Psoas muscle (tissue), 8 donors: Measurements from ENCODE around the gene ATP8A1. TPM values are rescaled to one million over a fixed set of nuclear protein-coding genes. Genes with fewer than 3 reads are reported as not detected.

ENCODE experiments used
- ATAC-seq, 4 donors: fragments of 200-7000 bp; cut with Tn5 transposase; one replicate each; pipeline ENCODE4 v1.9.1; 2020; ENCODE audit warnings: moderate library complexity in 3 of 4, mild to moderate bottlenecking in 2 of 4
- DNase-seq, 2 donors: peaks; one replicate each; pipeline ENCODE4 v3.0.0-alpha.2; 2020
- H3K27ac ChIP-seq: fragments of 200-600 bp; one replicate; pipeline ENCODE4 v1.8.0; 2022
- H3K27me3 ChIP-seq, 3 donors: fragments of 200-600 bp in 1 of 3; one replicate each; pipeline versions ENCODE4 v1.6.1 to v1.8.0; 2013 to 2022; ENCODE audit warnings: low read length in 2 of 3, mild to moderate bottlenecking in 2 of 3, moderate library complexity in 1 of 3; ENCODE audit not compliant: insufficient read depth in 3 of 3
- H3K36me3 ChIP-seq, 2 donors: fragments of 200-600 bp in 1 of 2; one replicate each; pipeline versions ENCODE4 v1.6.1 to v1.8.0; 2013 to 2022; ENCODE audit warnings: low read depth in 1 of 2, mild to moderate bottlenecking in 1 of 2, moderate library complexity in 1 of 2; ENCODE audit not compliant: insufficient read depth in 1 of 2
- H3K4me1 ChIP-seq: fragments of 200-600 bp; one replicate; pipeline ENCODE4 v1.8.0; 2022
- H3K4me3 ChIP-seq: fragments of 200-600 bp; one replicate; pipeline ENCODE4 v1.8.0; 2022; ENCODE audit warnings: mild to moderate bottlenecking
- H3K9me3 ChIP-seq: fragments of 200-600 bp; one replicate; pipeline ENCODE4 v1.8.0; 2022
- WGBS, 3 donors: extraction: QIAGEN DNeasy Blood & Tissue Kit; methylation state at CpG; one replicate each; pipeline versions ENCODE4 v1.1.6 to v1.1.7; 2013; 5-methylcytosine and 5-hydroxymethylcytosine counted together
- intact Hi-C, 2 donors: fragments of 100-400 bp; cut with DNase I; formaldehyde crosslinking; loops; one replicate each; pipeline versions ENCODE4 v1.11.0 to v1.14.2; 2022
- polyA plus RNA-seq, 3 donors: library from polyadenylated mRNA; stranded (reverse); fragments of 200-250 nt; gene quantifications; one replicate each; pipeline ENCODE4 v1.2.3, GENCODE V29; 2013
- total RNA-seq, 4 donors: library from RNA; stranded (reverse); fragmentation: NEBNext Ultra II Directional in 2 of 4; extraction: Animal tissue kit (Norgen Biotek cat#: 25700) in 2 of 4; gene quantifications; one replicate each; pipeline versions ENCODE4 v1.2.1 to v1.2.4, GENCODE V29; 2021 to 2023
- TF ChIP-seq, protein P1 (sequence below): fragments of 200-600 bp; IDR thresholded peaks from one replicate; pipeline ENCODE4 v1.8.0; 2022; ENCODE audit warnings: antibody characterized with exemption
- donor health status: healthy with polysubstance abuse.
- donor health status: DM: no; HTN: no; CAD: no; lungs with moderate emphysema.
- donor health status: Bipolar disorder and iron deficiency.
- donor health status: healthy.
- donor health status: DM: yes; HTN: yes; CAD: no.
- donor health status: DM: no; HTN: no; CAD: no.
- donor health status: DM: no; HTN: no; CAD: no.
- donor health status: DM: yes; HTN: yes; CAD: no.

ATP8A1 gene
- total and polyA plus RNA-seq, 7 donors: 2.2 to 26.5 (median 14.7) TPM

DNA sequence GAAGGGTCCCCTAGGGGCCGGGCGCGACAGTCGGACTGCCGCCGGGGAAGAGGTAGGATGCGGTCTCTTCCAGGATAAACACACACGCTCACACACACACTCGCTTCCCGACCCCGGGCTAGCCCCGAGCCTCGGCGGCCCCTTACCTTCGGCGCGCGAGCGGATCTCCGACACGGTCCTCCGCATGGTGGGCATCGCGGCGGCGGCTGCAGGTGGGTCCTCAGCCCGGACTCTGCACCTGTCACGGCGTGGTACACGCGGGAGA, 294 bp downstream of the ATP8A1 start:
- ATAC-seq (no peak), DNase-seq (no peak)
- intact Hi-C loops: loop anchor here in 1 of 2 donors (5.0 kb wide), 2 partner anchors 44 to 84 kb away; no protein-coding TSS in a partner anchor
- TF ChIP-seq, protein P1, sequence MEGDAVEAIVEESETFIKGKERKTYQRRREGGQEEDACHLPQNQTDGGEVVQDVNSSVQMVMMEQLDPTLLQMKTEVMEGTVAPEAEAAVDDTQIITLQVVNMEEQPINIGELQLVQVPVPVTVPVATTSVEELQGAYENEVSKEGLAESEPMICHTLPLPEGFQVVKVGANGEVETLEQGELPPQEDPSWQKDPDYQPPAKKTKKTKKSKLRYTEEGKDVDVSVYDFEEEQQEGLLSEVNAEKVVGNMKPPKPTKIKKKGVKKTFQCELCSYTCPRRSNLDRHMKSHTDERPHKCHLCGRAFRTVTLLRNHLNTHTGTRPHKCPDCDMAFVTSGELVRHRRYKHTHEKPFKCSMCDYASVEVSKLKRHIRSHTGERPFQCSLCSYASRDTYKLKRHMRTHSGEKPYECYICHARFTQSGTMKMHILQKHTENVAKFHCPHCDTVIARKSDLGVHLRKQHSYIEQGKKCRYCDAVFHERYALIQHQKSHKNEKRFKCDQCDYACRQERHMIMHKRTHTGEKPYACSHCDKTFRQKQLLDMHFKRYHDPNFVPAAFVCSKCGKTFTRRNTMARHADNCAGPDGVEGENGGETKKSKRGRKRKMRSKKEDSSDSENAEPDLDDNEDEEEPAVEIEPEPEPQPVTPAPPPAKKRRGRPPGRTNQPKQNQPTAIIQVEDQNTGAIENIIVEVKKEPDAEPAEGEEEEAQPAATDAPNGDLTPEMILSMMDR: no peak
- Histone ChIP-seq H3K4me1 (peaks cover 46% of the 10 kb centered on the region), H3K36me3 (no peaks in the 10 kb centered on the region), H3K27me3 (no peaks in the 10 kb centered on the region), H3K4me3 (peak overlapping the region; percentile 88), H3K9me3 (no peaks in the 10 kb centered on the region), H3K27ac (peak overlapping the region; percentile 91)
- 0 to 1% (median 0%) methylated on average over 16 to 31 of the region's 31 CpGs for WGBS, 3 donors

DNA sequence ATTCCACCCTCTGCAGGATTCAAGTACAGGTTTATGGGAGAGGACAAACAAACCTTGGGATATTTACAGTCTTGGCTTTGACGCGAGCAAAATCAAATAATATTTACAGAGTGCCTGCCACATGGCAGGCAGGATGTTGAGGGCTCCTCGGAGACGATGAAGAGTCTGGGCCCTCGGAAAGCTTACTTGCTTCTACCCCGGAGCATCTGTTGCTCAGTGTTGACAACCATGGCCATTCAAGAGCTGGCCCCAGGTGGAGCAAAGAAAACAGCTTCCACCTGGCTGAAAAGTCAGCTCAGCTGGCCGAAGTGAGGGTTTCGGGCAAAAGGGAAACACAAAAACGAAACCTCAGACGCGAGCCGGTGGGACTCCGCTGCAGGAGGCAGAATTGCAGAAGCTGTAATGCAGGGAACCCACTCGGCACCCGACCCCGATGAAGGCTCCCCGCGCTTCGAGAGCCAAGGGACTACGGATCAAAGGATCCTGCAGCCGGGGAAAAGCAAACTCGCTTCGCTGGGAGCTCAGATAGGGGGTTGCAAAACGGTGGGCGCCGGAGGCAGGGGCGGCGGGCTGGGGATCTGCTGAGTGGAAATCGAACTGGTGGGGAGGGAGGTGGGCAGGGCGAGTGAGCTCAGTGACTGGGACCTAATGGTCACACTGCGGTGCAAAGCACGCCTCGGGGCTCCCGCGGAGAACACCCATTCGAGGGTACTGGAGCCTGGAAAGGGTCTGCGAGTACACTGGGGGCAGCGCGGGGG, 805 bp downstream of the ATP8A1 start:
- ATAC-seq: peak; percentile 6 to 25 (median 15)
- peak; percentile 36 to 64 for DNase-seq
- intact Hi-C loops: loop anchor here in 1 of 2 donors (5.0 kb wide), 2 partner anchors 44 to 84 kb away; no protein-coding TSS in a partner anchor
- Histone ChIP-seq H3K4me3 (peak overlapping the region; percentile 88), H3K36me3 (no peaks in the 10 kb centered on the region), H3K4me1 (peaks cover 46% of the 10 kb centered on the region), H3K27ac (peak overlapping the region; percentile 91), H3K27me3 (no peaks in the 10 kb centered on the region), H3K9me3 (no peaks in the 10 kb centered on the region)
- 0 to 1% (median 1%) methylated on average over 33 to 39 of the region's 39 CpGs for WGBS, 3 donors
- TF ChIP-seq, protein P1: no peak

DNA sequence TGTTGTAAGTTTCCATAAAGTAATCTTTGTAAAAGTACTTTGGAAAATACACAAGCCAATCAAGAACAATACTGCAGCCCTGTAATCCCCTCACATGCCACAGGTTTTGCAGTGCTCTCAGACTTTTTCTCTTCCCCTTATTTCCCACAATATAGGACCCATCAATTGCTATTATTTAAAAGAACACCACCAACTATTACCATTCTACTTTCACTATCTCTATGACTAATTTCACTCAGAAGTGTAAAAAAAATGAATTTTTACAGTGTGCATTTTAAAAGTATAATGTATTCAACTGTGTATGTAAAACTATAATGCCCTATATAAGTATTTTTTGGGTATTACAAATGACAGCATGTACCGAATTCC, 1.7 kb downstream of the ATP8A1 start:
- H3K4me3 ChIP-seq: peak overlapping the region; percentile 88
- no peak for ATAC-seq

DNA sequence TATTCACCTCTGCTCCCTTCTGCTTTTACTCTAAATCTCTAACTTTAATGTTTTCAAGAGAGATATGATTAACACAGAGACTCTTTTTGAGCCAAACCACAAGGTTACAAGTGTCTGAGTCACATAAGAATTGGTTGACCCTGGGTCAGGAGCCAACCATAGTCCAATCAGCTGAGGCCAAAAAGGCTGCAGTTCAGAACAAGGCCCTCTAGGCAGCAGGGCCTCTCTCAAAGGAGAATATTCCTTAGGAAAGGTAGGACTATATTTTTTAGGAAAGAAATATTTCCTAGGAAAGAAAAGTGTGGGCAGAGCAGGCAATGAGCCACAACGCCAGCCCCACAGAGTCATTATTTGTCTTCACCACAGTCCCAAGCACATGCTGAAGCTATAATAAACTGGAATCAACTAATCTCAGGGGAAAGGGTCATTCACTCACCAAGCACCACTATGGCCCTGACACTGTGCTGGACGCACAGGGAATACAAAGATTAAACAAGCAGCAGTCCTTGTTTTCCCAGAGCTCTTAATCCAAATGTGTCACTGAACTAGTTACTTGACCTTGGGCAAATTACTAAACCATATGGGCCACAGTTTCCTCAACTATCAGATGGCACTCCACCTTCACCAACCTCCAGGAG, 2.2 kb downstream of the ATP8A1 start:
- ATAC-seq (peak in 3 of 4 donors; percentile 19 to 41 (median 27)), DNase-seq (peak in 1 of 2 donors; percentile 19)

More for the DNA sequence above, 1.7 kb downstream of the ATP8A1 start:
- Histone ChIP-seq H3K9me3 (no peaks in the 10 kb centered on the region), H3K27me3 (no peaks in the 10 kb centered on the region), H3K4me1 (peaks cover 46% of the 10 kb centered on the region), H3K36me3 (no peaks in the 10 kb centered on the region), H3K27ac (peak overlapping the region; percentile 91)
- TF ChIP-seq, protein P1: no peak
- intact Hi-C loops: loop anchor here in 1 of 2 donors (5.0 kb wide), 2 partner anchors 43 to 83 kb away; no protein-coding TSS in a partner anchor
- 46 to 66% (median 64%) methylated on average over 1 of the region's 1 CpG for WGBS, 3 donors
- no peak for DNase-seq

More for the DNA sequence above, 2.2 kb downstream of the ATP8A1 start:
- intact Hi-C loops: loop anchor here in 1 of 2 donors (5.0 kb wide), 2 partner anchors 42 to 82 kb away; no protein-coding TSS in a partner anchor
- 39 to 58% (median 50%) methylated on average over 2 of the region's 2 CpGs for WGBS, 3 donors
- H3K27me3 ChIP-seq: no peaks in the 10 kb centered on the region
- peaks cover 46% of the 10 kb centered on the region for H3K4me1 ChIP-seq
- H3K4me3 ChIP-seq: peak overlapping the region; percentile 88
- TF ChIP-seq, protein P1: no peak
- H3K27ac ChIP-seq: peak overlapping the region; percentile 91
- H3K36me3 ChIP-seq: no peaks in the 10 kb centered on the region
- H3K9me3 ChIP-seq: no peaks in the 10 kb centered on the region
